GM19452 (cell line): ENCODE results near the gene BCAP31.
"Not testable (repeated sequence)": the region's sequence is repeated elsewhere in the genome, so short reads cannot be mapped to it uniquely, and the experiment has no call there.

Source experiments
- ATAC-seq: cut with Tn5 transposase; IDR thresholded peaks from one replicate; pipeline ENCODE4 v1.9.1; 2021; ENCODE audit not compliant: unreplicated experiment

The BCAP31 gene

DNA sequence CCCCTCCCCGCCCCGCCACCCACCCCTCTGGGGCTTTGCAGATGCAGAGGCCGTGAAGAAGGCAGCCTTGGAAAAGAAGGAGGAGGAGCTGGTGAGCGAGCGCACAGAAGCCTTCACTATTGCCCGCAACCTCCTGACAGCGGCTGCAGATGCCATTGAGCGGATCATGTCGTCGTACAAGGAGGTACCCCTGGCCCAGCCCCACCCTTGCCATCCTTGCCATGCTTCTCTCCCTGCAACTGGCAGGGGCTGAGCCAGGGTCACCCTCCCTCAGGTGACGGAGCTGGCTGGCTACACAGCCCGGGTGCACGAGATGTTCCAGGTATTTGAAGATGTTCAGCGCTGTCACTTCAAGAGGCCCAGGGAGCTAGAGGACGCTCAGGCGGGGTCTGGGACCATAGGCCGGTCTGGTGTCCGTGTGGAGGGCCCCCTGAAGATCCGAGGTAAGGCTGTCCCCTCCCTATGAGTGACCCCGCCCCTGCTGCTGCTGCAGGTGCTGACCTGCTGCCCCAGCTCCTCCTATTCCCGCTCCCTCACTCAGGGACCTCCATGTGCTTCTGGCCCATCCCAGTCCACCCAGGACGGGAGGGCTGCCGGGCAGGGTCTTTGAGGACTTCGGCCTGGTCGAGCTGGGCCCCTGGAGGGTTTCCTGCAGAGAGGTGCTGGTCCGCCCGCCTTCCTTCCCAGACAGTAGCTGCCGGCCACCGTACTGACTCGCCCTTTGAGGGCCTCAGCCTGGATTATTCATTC lies 12.1 kb upstream of the BCAP31 start:
- no peak for ATAC-seq

- no peak for ATAC-seq
Observed at GRCh38 chrX:153735274-153735673, 11.1 kb upstream of the BCAP31 start.

GRCh38 chrX:153734871-153735270 lies 10.7 kb upstream of the BCAP31 start:
- ATAC-seq: no peak

- ATAC-seq: no peak
Observed at GRCh38 chrX:153733651-153734240, 9.6 kb upstream of the BCAP31 start.

DNA sequence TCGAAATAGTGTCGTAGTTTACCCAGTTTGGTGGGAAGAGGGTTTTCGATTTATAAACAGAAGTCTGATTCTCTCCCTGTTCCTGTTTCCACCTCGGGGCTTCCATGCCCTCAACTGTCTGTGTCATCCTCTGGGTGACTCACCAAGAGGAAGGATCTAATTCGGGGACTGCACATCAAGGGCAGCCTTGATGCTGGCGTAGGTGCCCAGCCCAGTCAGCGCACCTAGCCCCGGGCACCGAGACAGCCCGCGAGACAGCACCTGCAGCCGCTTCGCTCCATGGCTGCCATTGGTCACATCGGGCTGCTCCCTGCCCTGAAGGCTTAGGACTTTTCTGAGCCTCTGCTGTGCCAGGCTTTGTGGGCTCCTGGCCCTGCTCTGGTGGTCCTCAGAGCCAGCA lies 8.2 kb upstream of the BCAP31 start:
- no peak for ATAC-seq

DNA sequence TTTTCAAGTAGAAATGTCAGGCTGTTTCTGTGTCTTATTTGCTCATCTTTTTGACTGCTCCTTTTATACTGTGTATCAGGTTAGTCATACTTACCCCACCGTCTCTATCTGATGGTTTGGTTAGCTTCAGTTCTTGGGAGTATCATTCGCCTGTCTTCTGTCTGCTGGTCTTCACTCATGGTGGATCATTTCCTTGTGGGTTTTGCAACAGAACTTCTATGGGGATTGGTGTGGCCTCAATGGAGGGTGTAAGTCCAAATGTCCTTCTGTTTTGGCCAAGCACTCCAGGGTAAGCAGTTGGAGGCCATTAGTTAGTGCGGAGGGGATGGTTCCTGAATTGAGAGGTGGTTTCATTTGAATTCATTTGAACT lies 7.6 kb upstream of the BCAP31 start:
- ATAC-seq: no peak

GRCh38 chrX:153731117-153731844 lies 7.1 kb upstream of the BCAP31 start:
- ATAC-seq: no peak

DNA sequence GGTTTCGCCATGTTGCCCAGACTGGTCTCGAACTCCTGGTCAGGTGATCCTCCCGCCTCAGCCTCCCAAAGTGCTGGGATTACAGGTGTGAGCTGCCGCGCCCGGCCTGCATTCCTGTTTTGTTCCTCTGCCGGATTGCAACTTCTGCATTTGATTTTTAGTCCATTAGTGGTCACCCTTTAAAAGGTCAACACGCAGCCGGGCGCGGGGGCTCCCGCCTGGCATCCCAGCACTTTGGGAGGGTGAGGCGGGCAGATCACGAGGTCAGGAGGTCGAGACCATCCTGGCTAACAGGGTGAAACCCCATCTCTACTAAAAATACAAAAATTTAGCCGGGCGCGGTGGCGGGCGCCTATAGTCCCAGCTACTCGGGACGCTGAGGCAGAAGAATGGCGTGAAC lies 5.9 kb upstream of the BCAP31 start:
- not testable (repeated sequence) for ATAC-seq

GRCh38 chrX:153728951-153729631 lies 4.9 kb upstream of the BCAP31 start:
- ATAC-seq: no peak

- no peak for ATAC-seq
Observed at GRCh38 chrX:153728095-153728494, 3.9 kb upstream of the BCAP31 start.

DNA sequence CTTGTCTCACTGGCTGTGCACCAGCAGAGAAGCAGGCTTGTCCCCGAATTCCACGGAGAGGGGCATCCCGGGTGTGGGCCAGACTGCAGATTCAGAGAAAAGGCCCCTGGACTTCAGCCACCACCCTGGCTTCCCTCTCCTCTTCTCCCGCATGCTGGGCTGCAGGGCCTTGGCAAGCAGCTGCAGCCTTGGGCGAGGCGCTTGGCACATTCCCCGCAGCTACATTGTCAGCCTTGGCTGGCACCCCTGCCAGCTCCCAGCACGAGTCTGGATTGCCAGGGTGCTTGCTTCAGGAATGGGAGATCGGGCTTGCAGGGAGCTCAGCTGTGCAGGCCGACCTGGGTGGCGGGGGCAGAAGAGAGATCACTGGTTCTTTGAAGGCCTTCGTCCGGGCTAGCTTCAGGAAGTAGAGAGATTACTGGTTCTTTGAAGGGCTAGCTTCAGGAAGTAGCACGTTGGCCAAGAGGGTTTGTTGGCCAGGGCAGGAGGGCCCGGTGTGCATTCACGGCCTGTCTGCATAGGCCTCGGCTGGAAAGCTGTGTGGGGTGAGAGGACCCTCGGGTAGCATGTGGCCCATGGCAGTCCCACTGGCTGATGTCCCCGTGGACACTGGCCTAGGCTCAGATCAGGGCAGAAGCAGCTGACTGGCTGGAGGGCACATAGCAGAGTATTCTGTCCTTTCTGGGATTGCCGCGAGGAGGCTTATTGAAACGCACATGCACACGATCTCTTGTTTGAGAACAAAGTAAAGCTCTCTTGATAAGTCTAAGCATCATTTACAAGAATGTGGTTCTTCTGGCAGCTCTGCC lies 3.1 kb upstream of the BCAP31 start:
- ATAC-seq: no peak

DNA sequence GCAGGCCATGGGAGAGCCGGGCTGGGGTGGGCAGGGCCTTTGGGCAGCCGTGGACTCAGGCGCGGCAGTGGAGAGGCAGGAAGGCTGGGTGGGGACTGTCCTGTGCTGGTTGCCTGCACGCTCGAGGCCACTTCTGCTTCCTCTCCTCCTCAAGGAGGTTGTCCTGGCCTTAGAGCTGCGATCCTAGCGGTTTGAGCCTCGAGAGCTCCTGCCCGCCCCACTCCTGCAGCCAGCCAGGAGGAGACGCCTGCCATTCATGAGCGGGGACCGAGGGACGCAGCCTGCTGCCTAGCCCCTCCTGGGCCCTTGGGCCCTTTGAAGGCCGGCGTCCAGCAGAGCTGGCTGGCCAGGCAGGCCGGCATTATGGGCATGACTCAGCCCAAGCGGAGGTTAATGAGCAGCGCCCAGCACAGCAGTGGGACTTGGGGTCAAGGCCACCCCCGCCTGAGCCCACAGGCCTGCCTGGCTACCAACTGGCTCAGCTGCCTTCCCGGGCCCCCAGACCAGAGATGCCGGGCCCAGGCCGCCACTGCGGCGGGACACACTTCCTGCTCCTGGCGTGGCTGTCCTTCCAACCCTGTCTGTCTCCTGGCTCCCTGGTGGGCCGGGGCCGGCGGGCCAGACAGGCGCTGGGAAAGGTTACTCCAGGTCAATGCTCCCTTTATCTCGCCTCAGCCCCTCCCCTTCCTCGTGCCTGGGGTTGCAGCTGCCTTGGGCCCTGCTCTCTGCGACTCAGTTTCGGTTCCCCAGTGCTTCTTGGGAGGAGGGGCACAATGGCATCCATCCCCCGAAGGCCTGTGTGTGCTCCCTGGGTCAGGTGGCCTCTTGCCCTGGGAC lies 2.3 kb upstream of the BCAP31 start:
- peak; percentile 36 for ATAC-seq

GRCh38 chrX:153725832-153726285 lies 1.7 kb upstream of the BCAP31 start:
- no peak for ATAC-seq

DNA sequence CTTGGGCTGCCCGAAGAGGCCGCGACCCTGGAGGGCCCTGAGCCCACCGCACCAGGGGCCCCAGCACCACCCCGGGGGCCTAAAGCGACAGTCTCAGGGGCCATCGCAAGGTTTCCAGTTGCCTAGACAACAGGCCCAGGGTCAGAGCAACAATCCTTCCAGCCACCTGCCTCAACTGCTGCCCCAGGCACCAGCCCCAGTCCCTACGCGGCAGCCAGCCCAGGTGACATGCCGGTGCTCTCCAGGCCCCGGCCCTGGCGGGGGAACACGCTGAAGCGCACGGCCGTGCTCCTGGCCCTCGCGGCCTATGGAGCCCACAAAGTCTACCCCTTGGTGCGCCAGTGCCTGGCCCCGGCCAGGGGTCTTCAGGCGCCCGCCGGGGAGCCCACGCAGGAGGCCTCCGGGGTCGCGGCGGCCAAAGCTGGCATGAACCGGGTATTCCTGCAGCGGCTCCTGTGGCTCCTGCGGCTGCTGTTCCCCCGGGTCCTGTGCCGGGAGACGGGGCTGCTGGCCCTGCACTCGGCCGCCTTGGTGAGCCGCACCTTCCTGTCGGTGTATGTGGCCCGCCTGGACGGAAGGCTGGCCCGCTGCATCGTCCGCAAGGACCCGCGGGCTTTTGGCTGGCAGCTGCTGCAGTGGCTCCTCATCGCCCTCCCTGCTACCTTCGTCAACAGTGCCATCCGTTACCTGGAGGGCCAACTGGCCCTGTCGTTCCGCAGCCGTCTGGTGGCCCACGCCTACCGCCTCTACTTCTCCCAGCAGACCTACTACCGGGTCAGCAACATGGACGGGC lies 1.0 kb upstream of the BCAP31 start:
- no peak for ATAC-seq

- ATAC-seq: peak; percentile 37
Observed at GRCh38 chrX:153723351-153724251, 586 bp downstream of the BCAP31 start.

DNA sequence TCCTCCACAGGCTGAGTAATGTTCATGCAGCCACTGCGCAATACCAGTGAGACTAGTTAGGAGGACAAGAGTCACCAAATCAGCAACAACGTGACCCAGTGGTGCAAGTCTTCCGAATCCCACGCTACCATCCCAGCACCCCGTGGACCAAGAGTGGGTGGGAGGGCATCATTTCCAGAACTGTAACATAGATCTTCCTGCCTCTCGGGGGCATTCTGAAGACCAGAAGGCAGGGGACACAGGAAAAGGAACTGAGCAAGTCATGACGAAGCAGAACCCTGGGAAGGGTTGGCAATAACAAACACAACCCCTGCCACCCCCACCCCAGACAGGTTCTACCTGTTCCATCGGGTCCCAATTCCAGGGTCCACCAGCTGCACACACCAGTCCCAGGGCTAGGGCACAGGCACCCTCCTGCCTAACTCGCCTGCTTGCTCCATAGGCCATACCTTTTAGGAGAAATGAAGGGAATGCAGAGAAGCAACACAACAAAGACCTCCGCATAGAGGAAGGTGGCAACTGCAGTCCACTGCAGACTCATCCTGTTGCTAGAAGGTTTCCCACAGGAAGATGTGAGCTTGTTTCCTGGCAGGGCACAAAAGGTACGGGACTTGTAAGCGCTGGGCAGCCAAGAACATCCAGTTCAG lies 1.4 kb downstream of the BCAP31 start:
- ATAC-seq: no peak

DNA sequence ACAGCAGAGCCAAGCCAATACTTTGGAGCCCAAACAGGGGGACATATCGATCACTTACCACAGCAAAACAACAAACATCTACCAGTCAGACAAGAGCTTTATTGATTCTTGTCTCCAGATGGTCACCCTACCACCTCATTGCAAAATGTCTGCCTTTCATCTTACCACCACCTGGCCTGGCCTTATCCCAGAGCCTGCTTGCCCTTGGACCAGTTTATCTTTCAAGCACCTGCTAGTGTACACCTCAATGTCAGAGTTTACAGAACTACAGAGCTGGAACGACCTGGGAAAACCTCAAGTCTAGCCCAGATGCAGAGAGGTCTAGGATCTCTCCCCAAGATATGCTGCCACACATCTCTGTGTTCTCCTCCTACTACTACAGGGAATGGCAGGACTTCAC lies 4.5 kb downstream of the BCAP31 start:
- ATAC-seq: no peak

GRCh38 chrX:153719238-153719637 lies 4.9 kb downstream of the BCAP31 start:
- no peak for ATAC-seq
